GM19099 (cell line): ENCODE results near the gene FBXW7.

Source experiments
- POLR2A ChIP-seq: IDR thresholded peaks from 3 replicates; pipeline ENCODE4 v1.6.1; 2011; ENCODE audit warnings: low read depth; ENCODE audit not compliant: insufficient read length; ENCODE audit errors: extremely low read depth

The FBXW7 gene

GRCh38 chr4:152529880-152530279 lies 6.0 kb downstream of the FBXW7 start:
- no peak for TF ChIP-seq POLR2A

- no peak for TF ChIP-seq POLR2A
These were observed 7.8 kb downstream of the FBXW7 start for GRCh38 chr4:152528060-152528459.

GRCh38 chr4:152525878-152526277 lies 10.0 kb downstream of the FBXW7 start:
- no peak for TF ChIP-seq POLR2A

DNA sequence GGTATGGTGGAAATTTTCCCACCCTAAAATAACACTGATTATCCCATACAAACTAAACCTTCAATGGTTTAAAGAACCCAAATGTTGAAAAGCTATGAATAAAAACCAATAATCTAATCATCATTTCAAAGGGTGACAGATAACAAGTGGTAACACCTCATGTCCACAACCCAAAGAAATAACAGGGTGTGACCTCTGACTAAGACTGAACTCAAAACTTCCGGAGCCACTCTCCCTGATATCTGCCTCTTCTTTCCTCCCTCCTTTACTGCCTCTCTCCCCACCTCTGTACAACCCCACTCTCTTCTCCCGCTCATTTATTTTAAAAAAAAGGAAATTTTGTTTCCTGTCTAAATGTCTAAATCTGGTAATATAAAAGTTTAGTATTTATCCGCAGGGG lies 11.5 kb downstream of the FBXW7 start:
- no peak for TF ChIP-seq POLR2A

- no peak for TF ChIP-seq POLR2A
These were observed 12.2 kb downstream of the FBXW7 start for GRCh38 chr4:152523731-152524130.

- no peak for TF ChIP-seq POLR2A
These were observed 13.1 kb downstream of the FBXW7 start for GRCh38 chr4:152522754-152523153.

GRCh38 chr4:152522245-152522644 lies 13.6 kb downstream of the FBXW7 start:
- no peak for TF ChIP-seq POLR2A

DNA sequence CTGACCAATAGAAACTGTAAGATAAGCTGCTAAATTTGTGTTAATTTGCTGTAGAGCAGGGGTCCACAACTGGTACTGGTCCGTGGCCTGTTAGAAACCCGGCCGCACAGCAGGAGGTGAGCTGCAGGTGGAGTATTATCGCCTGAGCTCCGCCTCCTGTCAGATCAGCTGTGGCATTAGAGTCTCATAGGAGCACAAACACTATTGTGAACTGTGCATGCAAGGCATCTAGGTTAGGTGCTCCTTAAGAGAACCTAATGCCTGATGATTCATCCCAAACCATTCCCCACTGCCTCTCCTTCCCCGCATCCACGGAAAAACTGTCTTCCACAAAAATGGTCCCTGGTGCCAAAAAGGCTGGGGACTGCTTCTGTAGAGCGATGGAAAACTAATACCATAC lies 19.7 kb downstream of the FBXW7 start:
- no peak for TF ChIP-seq POLR2A

GRCh38 chr4:152515678-152516077 lies 20.2 kb downstream of the FBXW7 start:
- no peak for TF ChIP-seq POLR2A

- TF ChIP-seq POLR2A: no peak
These were observed 21.5 kb downstream of the FBXW7 start for GRCh38 chr4:152514356-152514755.

GRCh38 chr4:152513078-152513477 lies 22.8 kb downstream of the FBXW7 start:
- no peak for TF ChIP-seq POLR2A

GRCh38 chr4:152512483-152512882 lies 23.4 kb downstream of the FBXW7 start:
- TF ChIP-seq POLR2A: no peak

GRCh38 chr4:152510349-152511147 lies 25.3 kb downstream of the FBXW7 start:
- no peak for TF ChIP-seq POLR2A

DNA sequence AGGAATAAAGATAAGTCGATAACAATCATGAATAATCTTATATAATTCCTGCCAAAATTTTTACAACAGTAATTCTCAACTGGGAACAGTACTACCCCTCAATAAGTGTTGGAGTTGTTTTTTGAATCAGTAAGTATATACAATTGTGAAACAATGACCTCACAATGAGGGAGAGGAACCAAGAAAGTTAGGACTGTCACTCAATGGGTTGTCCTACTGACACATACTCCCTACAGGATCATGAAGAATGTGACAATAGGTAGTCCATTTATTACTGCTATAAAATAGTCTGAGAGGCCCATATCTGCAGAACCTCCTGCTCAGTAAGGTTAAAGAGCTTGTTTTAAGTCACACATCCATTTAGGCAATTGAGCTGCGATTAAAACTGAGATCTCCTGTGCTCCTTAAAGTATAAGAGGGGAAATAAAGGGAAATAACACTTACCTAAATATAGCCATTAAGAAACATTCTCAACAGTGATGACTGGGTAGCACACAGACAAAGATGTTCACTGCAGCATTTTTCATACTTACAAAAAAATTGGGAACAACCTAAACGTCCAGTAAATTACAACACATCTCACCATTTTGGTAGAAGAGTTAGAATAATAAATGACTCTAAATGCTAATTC lies 26.2 kb downstream of the FBXW7 start:
- TF ChIP-seq POLR2A: no peak

DNA sequence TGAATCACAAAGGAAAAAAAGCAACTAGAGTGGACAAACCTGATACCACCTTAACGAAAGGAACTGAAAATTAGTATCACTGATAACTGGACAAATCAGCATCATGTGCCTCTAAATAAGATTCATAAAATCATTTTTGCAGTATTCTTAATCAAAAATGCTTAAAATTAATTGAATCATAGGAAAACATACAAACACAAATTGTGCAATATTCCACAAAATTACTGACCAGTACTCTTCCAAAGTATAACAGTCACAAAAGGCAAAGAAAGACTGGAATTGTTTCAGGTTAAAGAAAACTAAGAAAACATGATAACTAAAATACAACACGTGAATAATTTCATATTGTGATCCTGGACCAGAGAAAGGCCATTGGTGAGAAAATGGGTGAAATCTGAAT lies 27.1 kb downstream of the FBXW7 start:
- no peak for TF ChIP-seq POLR2A

- no peak for TF ChIP-seq POLR2A
These were observed 27.5 kb downstream of the FBXW7 start for GRCh38 chr4:152508386-152508785.

- TF ChIP-seq POLR2A: no peak
These were observed 32.1 kb downstream of the FBXW7 start for GRCh38 chr4:152503653-152504290.
